ENCODE results near the gene PDXP. TPM values are rescaled to one million over a fixed set of nuclear protein-coding genes. Genes with fewer than 3 reads are reported as not detected.

The PDXP gene
- total and polyA plus RNA-seq, 2 donors (not counting 3 experiments of a cell fraction or from before 2014, with no cell fraction given) = 18.0 to 20.0 TPM

DNA sequence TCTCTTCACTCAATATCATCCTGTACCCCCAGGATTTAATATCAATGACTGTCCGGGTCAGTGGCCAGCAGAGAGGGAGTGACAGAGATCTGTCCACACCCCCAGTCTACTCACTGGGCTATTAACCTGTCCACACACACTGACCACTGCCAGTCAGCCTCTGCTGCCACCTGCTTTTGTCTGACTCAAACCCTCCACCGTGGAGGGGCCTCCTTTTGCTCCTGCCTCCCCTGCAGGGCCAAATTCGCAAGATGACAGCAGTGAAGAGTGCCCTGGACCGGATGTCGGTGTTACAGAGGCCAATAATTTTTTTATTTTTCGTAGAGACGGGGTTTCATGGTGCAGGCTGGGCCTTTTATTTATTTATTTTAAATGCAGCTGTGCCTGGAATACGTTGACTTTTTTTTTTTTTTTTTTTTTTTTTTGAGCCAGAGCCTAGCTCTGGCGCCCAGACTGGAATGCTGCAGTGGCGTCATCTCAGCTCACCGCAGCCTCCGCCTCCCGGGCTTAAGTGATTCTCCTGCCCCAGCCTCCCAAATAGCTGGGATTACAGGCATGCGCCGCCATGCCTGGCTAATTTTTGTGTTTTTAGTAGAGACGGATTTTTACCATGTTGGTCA is 5.1 kb downstream of the PDXP start:
- TF ChIP-seq JUN (IDR thresholded peaks at IDR 0.05; ENCODE audit: borderline replicate concordance, insufficient read depth, insufficient read length, low read depth) (no peak), FOS (IDR thresholded peaks at IDR 0.05; ENCODE audit: borderline replicate concordance, insufficient read depth, low read length) (no peak)
- TF ChIP-seq, protein P1, sequence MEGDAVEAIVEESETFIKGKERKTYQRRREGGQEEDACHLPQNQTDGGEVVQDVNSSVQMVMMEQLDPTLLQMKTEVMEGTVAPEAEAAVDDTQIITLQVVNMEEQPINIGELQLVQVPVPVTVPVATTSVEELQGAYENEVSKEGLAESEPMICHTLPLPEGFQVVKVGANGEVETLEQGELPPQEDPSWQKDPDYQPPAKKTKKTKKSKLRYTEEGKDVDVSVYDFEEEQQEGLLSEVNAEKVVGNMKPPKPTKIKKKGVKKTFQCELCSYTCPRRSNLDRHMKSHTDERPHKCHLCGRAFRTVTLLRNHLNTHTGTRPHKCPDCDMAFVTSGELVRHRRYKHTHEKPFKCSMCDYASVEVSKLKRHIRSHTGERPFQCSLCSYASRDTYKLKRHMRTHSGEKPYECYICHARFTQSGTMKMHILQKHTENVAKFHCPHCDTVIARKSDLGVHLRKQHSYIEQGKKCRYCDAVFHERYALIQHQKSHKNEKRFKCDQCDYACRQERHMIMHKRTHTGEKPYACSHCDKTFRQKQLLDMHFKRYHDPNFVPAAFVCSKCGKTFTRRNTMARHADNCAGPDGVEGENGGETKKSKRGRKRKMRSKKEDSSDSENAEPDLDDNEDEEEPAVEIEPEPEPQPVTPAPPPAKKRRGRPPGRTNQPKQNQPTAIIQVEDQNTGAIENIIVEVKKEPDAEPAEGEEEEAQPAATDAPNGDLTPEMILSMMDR (IDR thresholded peaks at IDR 0.05; ENCODE audit: extremely low read depth in 1 of 2, insufficient read depth in 1 of 2, low read depth in 1 of 2, low read length in 2 of 2) = no peak
- TF ChIP-seq, protein P2, sequence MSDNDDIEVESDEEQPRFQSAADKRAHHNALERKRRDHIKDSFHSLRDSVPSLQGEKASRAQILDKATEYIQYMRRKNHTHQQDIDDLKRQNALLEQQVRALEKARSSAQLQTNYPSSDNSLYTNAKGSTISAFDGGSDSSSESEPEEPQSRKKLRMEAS (IDR thresholded peaks at IDR 0.05; ENCODE audit: insufficient read depth, insufficient read length) = no peak
- ChIA-PET POLR2A (interaction anchor here (1.0 kb wide), 1 partner anchor 11 kb away, joined by 3 read pairs; no protein-coding TSS in a partner anchor), CTCF (interaction anchor here (0.7 to 8.6 kb wide), 7 partner anchors 9 to 61 kb away, joined by 3 to 220 read pairs (median 4); partner anchors contain the start of genes LGALS1 and NOL12)
- H3K36me3 ChIP-seq (ENCODE audit: control insufficient read depth in 2 of 2, extremely low read depth in 1 of 2, insufficient read depth in 2 of 2, low read length in 2 of 2) = peaks cover 0 to 10% of the 10 kb centered on the region in 2 experiments
- H4K20me1 ChIP-seq (replicated peaks; ENCODE audit: control insufficient read depth, extremely low read depth, insufficient read depth, low read length) = no peaks in the 10 kb centered on the region
- H3K9ac ChIP-seq (replicated peaks; ENCODE audit: extremely low read depth, insufficient read depth, low read length) = no peak overlapping the region
- H3K9me3 ChIP-seq (replicated peaks; ENCODE audit: control insufficient read depth, insufficient read depth, low read length) = no peaks in the 10 kb centered on the region
- no peak overlapping the region for H3K4me3 ChIP-seq (replicated peaks in 1 of 3; ENCODE audit: insufficient read depth in 1 of 3, low read depth in 1 of 3, low read length in 3 of 3)
- dilution Hi-C loops (cut with MboI; ENCODE audit: extremely low pct_ligation_motif_present, low sequenced_read_pairs) (no loop called here), intact Hi-C loops (cut with micrococcal nuclease) (no loop called here)
- no peak for FAIRE-seq
- no peaks in the 10 kb centered on the region for H3K27me3 ChIP-seq (ENCODE audit: control insufficient read depth in 2 of 2, insufficient read depth in 2 of 2, low read length in 2 of 2)
- BruUV-seq (replicated peaks) = no TSS peak
- no peak for DNase-seq (ENCODE audit: low read depth, low spot score)
- no peaks in the 10 kb centered on the region for H3K9me1 ChIP-seq (replicated peaks; ENCODE audit: control insufficient read depth, extremely low read depth, insufficient read depth, low read length)
- H3K79me2 ChIP-seq (ENCODE audit: control insufficient read depth, insufficient read depth, low read length) = peaks cover 32% of the 10 kb centered on the region
- H3K27ac ChIP-seq (ENCODE audit: insufficient read depth, low read depth, low read length) = no peak overlapping the region
- H3K4me1 ChIP-seq (ENCODE audit: control insufficient read depth, extremely low read depth, insufficient read depth, low read length) = peaks cover 10% of the 10 kb centered on the region
- no peak overlapping the region for H2AFZ ChIP-seq (ENCODE audit: low read depth, low read length)
- no peak overlapping the region for H3K4me2 ChIP-seq (ENCODE audit: insufficient read depth, low read length)

Measured in endothelial cell of umbilical vein (primary cell).